Kidney tubule cell (primary cell): Measurements from ENCODE around the gene SLC35A4.
"Not testable (repeated sequence)": the region's sequence is repeated elsewhere in the genome, so short reads cannot be mapped to it uniquely, and the experiment has no call there.

Source experiments
- DNase-seq: peaks from one replicate; pipeline ENCODE4 v3.0.0-alpha.2; 2018; ENCODE audit warnings: low spot score

SLC35A4 gene

DNA sequence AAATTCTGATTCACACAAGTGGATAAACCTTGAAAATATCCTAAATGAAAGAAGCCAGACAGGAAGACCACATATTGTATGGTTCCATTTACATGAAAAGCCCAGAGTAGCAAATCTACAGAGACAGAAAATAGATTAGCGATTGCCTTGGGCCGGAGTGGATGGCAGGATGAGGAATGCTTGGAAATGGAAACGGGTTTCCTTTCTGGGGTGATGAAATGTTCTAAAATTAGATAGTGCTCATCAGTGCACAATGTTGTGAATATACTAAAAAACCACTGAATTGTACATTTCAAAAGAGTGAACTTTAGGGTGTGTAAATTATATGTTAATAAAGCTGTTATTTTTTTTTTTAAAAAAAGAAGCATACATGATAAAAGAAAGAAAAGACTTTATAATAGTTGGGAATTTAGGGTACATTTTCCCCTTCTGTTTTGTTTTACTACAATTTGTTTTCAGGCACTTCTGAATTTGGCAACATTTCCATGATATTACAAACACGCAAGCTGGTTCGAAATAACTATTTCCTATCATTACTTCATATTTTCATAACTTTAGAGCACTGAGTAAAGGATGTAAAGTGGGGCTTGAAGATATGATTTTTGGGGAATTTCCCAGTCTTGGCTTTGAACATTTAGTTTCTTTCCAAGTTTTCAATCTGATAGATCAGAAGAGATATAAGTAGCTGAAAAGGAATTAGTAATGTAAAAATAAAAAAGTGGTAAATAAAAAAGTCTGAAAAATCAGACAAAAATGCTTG, 23.9 kb downstream of the SLC35A4 start:
- DNase-seq, result no peak

DNA sequence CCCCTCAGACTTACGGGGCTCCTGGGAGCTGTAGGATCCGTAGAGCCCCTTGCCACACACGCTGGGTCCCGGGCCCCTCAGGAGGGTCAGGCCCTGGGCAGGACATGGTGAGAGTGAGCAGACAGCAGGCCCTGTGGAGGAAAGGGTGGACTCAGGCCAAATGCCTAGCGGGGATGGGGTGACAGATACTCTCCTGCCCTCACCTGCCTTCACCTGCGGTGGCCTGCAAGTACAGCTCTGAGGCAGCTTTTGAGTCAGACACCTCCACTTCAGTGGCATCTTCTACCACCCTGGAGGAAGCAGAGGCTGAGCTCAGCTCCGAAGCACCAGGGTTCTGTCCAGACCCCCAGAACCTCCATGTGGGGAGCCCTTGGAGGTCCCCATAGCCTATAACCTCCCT, 26.2 kb downstream of the SLC35A4 start:
- DNase-seq, result no peak

DNA sequence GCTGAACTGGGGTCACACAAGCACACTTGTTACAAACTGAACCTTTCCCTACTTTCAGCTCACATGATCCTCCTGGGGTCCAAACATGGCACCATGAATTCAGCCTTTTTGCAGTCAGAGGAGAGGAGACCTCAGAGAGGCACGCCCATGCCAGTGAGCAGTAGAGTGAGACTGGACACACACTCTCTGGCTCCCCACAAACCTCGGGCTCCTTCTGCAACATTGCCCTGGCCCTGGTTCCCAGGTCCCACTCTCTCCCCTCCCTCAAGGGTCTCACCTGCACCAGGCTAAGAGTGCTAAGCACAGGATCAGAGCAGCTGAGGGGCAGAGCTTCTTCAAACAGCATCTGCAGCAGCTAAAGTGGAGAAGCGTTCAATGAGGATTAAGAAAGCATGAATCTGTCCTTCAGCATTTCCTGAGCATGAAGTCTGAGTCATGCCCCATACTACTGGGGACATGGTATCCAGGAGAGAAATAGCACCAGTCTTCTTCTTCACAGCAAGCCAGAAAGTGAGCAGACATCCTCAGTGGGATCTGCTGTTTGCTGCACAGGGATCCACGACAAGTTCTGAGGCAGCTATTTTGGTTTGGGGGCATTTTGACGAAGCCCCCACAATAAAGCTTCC, 27.2 kb downstream of the SLC35A4 start:
- no peak for DNase-seq

DNA sequence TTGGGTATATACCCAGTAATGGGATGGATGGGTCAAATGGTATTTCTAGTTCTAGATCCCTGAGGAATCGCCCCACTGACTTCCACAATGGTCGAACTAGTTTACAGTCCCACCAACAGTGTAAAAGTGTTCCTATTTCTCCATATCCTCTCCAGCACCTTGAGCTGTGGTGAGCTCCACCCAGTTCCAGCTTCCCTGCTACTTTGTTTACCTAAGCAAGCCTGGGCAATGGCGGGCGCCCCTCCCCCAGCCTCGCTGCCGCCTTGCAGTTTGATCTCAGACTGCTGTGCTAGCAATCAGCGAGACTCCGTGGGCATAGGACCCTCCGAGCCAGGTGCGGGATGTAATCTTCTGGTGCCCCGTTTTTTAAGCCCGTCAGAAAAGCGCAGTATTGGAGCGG, 28.4 kb downstream of the SLC35A4 start:
- DNase-seq, result not testable (repeated sequence)

DNA sequence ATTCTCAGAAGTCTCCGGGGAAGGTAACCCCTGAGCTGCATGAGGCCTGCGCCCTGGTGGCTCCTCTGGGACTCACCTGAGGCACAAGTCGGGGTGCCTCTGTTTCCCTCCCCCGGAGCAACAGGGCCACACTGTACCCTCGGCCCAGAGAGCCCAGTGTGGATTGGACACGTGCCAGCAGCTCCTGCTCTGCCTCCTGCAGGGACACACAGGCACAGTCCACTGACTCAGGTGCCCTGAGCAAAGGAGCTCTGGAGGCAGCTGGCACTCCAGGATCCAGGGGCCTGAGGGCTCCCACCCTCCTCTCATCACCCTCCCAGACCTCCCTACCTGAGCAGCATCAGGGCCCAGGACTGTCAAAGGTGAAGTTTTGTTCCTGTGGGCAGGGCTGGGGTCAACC, 29.5 kb downstream of the SLC35A4 start:
- no peak for DNase-seq

DNA sequence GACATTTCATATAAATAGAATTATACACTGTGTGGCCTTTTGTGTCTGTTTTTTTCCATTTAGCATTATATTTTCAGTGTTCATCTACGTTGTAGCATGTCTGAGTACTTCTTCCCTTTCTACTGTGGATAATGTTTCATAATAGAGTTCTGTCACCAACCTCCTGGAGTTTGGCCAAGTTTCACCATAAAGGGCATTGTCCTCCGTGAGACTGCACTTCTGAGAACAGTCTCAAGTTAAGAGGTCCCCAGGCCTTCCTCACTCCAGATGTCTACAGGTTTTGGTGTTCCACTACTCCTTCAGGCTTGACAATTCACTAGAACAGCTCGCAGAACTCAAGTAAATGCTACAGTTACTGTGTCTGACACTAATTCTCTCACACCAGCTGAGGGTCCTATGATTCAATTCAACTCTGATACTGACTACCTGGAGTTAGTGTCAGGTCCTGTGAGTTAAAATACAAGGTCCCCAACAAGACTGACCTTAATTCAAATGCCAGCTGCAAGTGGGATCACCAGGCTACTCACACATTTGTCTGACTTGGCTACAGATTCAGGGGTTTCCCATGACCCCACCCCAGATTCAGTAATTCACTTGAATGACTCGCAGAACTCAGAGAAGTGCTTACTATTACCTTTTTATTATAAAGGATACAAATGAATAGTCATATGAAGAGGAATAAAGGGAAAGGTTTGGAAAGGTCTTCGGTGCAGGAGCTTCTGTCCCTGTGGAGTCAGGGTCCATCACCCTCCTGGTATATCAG, 31.1 kb downstream of the SLC35A4 start:
- no peak for DNase-seq

DNA sequence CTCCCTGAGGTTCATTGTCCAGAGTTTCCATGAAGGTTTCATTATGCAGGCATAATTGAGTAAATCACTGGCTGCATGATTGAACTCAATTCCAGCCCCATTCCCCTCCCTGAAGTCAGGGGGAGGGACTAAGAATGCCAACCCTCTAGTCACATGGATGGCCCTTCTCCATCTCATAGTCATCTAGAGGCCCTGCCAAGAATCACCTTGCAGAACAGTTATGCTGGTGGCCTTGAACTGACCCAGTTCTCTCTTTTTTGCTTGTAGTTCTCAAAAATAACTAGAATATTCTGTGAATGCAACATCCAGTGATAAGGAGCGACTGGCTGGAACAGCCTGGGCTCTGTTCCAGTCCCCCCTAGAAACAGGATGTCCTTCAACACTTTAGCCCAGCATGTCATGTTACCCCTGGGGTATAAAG, 31.7 kb downstream of the SLC35A4 start:
- DNase-seq, result no peak

DNA sequence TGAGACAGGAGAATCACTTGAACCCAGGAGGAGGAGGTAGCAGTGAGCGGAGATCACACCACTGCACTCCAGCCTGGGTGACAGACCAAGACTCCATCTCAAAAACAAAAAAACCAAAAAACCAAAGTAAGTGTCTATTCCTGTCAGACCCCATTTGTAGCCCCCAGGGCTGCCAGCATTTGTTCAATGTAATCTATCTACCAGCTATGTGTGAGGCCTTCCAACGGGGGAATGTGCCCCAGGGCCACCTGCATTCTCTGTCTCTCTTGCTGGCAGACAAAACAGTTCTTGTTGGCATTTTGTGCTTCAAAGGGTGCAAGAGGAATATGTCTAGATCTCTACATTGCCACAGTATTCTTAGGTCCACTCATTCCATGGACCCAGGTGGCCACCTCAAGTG, 34.2 kb downstream of the SLC35A4 start:
- DNase-seq, result no peak

DNA sequence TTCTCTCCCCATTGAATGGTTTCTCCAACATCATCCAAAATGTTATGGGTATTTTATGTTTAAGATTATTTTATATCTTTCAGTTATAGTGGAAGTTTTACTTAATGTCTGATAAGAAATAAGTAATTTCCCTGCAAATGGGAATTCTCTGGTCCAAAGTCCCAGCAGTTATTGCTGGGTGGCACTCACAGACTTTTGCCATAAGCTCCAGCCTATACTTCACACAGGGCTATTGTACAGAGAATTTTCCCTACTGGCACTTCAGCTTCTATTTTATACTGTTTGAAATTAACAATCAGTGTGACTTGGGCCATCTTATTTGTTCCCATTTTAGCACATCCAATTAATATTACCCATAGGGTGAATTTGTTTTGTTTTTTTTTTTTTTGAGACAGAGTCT, 35.5 kb downstream of the SLC35A4 start:
- no peak for DNase-seq

DNA sequence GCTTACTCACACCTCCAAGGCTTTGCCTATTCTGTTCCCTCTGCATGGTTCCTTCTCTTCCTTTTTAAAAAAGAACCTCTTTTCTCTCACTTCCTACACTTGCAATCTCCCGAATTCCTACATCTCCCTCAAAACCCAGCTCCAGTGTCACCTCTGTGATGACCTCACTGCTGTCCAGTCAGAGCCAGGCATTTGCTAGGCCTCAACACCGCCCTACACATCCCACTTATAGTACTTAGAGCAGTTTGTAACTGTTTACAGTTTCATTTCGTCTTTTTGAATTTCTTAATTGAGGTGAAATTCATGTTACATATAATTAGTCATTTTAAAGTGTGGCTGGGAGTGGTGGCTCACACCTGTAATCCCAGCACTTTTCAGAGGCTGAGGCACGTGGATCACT, 37.5 kb downstream of the SLC35A4 start:
- no peak for DNase-seq

DNA sequence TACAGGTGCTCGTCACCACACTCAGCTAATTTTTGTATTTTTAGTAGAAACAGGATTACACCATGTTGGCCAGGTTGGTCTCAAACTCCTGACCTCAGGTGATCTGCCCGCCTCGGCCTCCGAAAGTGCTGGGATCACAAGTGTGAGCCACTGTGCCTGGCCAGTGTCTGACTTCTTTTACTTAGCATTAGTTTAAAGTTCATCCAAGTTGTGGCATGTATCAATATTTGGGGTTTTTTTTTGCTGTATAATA, 38.7 kb downstream of the SLC35A4 start:
- DNase-seq, result not testable (repeated sequence)

DNA sequence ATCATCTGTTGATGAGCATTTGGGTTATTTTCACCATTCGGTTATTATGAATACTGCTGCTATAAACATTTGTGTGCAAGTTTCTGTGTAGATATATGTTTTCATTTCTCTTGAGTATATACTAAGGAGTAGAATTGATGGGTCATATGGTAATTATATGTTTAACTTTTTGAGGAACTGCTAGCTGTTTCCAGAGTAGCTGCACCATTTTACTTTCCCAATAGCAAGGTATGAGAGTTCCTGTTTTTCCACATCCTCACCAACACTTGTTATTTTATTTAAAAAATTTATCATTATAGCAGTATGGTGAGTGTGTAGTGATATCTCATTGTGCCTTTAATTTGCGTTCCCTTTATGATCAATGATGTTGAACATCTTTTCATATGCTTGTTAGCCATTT, 39.1 kb downstream of the SLC35A4 start:
- DNase-seq, result no peak

DNA sequence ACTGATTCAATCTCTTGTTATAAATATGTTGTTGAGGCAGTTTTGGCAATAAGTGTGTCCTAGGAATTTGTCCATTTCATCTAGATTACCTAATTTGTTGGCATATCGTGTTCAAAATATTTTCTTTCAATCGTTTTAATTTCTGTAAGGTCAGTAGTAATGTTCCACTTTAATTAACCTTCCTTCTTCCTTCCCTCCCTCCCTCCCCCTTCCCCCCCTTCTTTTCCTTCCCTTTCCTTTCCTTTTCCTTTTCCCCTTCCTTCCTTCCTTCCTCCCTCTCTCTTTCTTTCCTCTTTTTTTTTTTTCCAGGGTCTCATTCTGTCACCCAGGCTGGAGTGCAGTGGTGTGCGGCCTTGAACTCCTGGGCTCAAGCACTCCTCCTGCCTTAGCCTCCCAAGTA, 41.3 kb downstream of the SLC35A4 start:
- no peak for DNase-seq

DNA sequence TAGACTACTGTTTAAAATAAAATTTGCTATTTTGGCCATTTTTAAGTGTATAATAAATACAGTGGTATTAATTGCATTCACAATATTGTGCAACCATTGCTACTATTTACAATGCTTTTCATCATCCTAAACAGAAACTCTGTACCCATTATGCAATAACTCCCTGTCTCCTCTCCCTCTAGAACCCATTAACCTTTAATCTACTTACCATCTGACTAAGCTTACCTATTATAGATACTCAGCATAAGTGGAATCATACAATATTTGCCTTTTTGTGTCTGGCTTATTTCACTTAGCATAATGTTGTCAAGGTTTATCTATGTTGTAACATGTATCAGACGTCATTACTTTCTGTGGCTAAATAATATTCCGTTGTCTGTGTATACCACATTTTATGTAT, 42.4 kb downstream of the SLC35A4 start:
- DNase-seq, result no peak

DNA sequence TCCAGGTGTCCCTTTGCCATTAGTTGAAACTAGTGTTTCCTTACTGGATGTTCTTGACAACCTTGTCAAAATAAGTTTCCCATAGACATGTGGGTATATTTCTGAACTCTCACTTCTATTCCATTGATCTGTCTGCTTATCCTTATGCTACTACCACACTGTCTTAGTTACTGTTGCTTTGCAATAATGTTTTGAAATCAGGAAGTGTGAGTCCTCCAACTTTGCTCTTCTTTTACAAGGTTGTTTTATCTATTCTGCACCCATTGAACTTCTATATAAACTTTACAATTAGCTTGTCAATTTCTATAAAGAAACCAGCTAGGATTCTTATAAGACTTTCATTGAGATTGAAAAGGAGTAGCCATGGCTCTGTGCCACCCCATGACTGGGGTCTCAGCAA, 44.1 kb downstream of the SLC35A4 start:
- DNase-seq, result no peak

DNA sequence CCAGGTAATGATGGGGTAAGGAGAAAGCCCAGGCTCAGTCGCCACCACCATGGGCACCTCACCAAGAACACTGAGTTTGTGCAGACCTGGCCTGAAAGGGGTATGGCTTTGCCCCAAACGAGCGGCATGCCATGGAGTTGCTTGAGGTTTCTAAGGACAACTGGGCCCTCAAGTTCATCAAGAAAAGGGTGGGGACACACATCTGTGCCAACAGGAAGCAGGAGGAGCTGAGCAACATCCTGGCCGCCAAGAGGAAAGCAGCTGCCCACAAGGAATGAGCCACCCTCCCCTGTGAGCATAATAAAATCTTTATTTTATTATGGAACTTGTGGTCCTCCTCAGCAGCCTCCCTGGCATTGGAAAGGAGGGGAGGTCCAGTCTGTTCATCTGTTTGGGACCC, 44.5 kb downstream of the SLC35A4 start:
- no peak for DNase-seq

DNA sequence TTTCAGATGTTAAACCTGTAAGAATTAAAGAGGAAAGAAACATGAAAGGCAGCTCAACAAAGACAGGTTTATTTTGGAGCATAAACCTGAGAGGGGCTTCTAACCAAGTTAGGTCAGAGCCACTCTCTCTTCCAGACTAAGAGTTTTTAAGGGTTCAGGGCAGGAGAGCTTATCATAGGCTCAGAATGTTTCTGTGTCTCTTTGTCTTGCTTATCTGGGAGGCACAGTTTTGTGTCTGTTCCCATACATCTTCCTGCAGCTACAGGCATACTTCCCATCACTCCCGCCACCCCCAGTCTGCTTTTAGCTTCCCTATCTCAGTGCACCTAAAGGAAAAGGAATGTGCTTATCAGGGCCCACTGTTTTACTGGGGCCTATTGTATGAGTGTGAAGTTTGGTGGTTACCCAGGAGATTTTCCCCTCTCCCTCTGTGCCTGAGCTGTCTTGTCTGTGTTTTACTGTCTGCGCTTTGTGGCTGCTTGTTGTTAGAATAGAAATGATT, 46.4 kb downstream of the SLC35A4 start:
- DNase-seq, result no peak
